ENCODE data around the gene MPZL3. TPM values are rescaled to one million over a fixed set of nuclear protein-coding genes. Genes with fewer than 3 reads are reported as not detected.

Gene MPZL3
- total and polyA plus RNA-seq, 4 donors, result 2.5 to 6.9 (median 3.5) TPM

- Histone ChIP-seq H3K4me1 (ENCODE audit: control insufficient read depth in 4 of 4, insufficient read depth in 4 of 4, low read length in 3 of 4) (peaks cover 0 to 3% (median under 1%) of the 10 kb centered on the region in 4 donors), H3K9me3 (ENCODE audit: control insufficient read depth in 4 of 4, low read length in 3 of 4) (no peaks in the 10 kb centered on the region), H3K27me3 (ENCODE audit: control insufficient read depth in 4 of 4, insufficient read depth in 4 of 4, low read length in 3 of 4) (no peaks in the 10 kb centered on the region), H3K9ac (ENCODE audit: low read depth in 1 of 2, low read length in 2 of 2) (no peak overlapping the region), H3K27ac (ENCODE audit: low read depth in 1 of 2, low read length in 2 of 2) (no peak overlapping the region), H3K36me3 (ENCODE audit: control insufficient read depth in 4 of 4, insufficient read depth in 3 of 4, low read depth in 1 of 4, low read length in 3 of 4) (no peaks in the 10 kb centered on the region), H3K4me3 (ENCODE audit: low read depth in 1 of 3, low read length in 3 of 3) (no peak overlapping the region)
- no peak for DNase-seq (ENCODE audit: low spot score)
- 79% methylated on average over 11 of the region's 11 CpGs for WGBS
- TF ChIP-seq ATF3 (IDR thresholded peaks at IDR 0.05) (no peak), HNF4G (IDR thresholded peaks at IDR 0.05) (no peak), FOXA1 (IDR thresholded peaks at IDR 0.05) (no peak), JUND (IDR thresholded peaks at IDR 0.05) (no peak), NR2F2 (IDR thresholded peaks at IDR 0.05) (no peak), HNF4A (conservative IDR thresholded peaks at IDR 0.05) (no peak), GABPA (IDR thresholded peaks at IDR 0.05 in 1 of 2, conservative IDR thresholded peaks at IDR 0.05 in 1 of 2) (no peak), MAX (IDR thresholded peaks at IDR 0.05) (no peak), SP1 (IDR thresholded peaks at IDR 0.05) (no peak), YY1 (IDR thresholded peaks at IDR 0.05) (no peak), EGR1 (IDR thresholded peaks at IDR 0.05; ENCODE audit: low read depth in 2 of 2) (no peak), RXRA (IDR thresholded peaks at IDR 0.05) (no peak), TAF1 (conservative IDR thresholded peaks at IDR 0.05) (no peak), RAD21 (IDR thresholded peaks at IDR 0.05) (no peak), REST (IDR thresholded peaks at IDR 0.05) (no peak), ZBTB33 (IDR thresholded peaks at IDR 0.05) (no peak), FOXA2 (IDR thresholded peaks at IDR 0.05) (no peak), CTCF (IDR thresholded peaks at IDR 0.05; ENCODE audit: low read depth, low read length, missing input control) (no peak)
Observed at GRCh38 chr11:118180300-118180703, 71.9 kb downstream of the MPZL3 start.

All from liver (tissue), 9 donors.